Kidney glomerular epithelial cell (primary cell): Measurements from ENCODE around the gene MMD2.

Experiments used
- DNase-seq: peaks from one replicate; lab custom pipeline; 2025; lab: John Stamatoyannopoulos, UW

Gene MMD2

DNA sequence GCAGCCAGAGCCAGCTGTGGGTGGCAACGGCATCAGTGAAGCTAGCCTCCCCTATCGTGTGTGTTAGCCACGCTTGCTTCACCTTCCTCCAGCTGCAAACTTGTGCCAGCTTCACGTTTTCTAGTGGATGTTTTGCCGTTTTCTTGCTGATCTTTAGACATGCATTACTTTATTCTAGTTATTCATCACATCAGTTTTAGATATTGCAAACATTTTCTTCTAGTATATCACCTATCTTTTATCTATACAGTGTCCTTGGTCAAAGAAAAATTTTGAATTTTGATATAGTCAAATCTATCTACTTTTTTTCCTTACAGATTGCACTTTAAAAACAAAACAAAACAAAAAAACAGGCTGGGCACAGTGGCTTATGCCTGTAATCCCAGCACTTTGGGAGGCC lies 90.5 kb downstream of the MMD2 start:
- DNase-seq, result no peak

DNA sequence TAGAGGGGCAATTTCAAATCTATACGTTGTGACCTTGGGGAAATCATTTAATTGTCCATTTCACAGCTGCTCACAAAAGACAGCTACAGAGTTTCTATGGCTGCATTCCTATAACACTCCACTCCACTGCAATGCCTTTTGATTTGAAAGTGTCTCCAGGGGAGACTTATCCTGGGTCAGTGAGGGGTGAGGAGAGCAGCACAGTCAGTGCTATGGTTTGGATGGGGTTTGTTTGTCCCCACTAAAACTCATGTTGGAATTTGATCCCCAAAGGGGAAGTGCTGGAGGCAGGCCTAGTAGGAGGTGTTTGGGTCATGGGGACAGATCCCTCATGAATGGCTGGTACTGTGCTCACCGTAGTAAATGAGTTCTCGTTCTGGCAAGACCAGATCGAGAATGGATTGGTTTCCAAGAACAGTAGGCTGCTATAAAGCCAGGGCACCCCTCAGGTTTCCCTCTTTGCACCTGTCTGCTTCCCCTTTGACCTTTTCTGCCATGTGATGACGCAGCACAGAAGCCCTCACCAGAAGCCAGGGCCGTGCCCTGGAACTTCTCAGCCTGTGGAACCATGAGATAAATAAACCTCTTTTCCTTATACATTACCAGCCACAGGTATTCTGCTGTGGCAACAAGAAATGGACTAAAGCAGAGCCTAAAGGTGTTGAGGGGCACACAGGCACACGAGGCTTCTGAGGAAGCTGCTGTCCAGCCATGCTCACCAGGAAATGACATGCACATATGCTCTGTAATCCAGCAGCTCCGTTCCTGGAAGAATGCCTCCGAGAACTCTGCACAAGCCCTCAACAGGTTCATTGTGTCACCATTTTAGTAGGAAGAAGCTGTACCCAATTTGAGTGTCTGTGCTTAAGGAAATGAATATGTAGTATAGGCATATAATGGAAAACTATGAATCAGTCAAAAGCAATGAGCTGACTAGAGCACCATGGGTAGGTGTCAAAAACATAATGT lies 92.2 kb downstream of the MMD2 start:
- no peak for DNase-seq

- no peak for DNase-seq
These were observed 96.8 kb downstream of the MMD2 start for GRCh38 chr7:4862156-4862555.

GRCh38 chr7:4861673-4862072 lies 97.3 kb downstream of the MMD2 start, which contains the start of gene PAPOLB:
Gene PAPOLB, minus strand, starts transcription at chr7:4862030. Its CDS starts 220 bp downstream, at chr7:4861810.
- no peak for DNase-seq

DNA sequence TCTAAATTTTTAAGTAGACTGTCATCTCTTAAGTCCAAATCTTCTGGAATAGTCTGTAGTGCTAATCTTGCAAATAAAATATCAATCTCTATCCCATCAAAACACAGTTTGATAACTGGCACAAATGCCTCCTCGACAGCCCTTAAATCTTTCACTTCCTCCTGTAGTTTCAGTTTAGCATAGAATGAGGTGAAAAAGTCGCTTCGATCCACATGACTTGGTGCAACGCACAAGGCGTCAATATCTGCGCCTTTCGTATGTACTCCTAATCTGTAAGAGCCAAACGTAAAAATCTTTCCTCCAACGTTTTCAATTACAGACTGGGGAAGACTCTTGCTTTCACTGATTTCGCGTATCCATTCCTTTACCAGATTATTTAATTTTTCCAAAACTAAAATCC lies 97.8 kb downstream of the MMD2 start:
- no peak for DNase-seq

GRCh38 chr7:4857189-4857588 lies 101.8 kb downstream of the MMD2 start:
- DNase-seq, result no peak

DNA sequence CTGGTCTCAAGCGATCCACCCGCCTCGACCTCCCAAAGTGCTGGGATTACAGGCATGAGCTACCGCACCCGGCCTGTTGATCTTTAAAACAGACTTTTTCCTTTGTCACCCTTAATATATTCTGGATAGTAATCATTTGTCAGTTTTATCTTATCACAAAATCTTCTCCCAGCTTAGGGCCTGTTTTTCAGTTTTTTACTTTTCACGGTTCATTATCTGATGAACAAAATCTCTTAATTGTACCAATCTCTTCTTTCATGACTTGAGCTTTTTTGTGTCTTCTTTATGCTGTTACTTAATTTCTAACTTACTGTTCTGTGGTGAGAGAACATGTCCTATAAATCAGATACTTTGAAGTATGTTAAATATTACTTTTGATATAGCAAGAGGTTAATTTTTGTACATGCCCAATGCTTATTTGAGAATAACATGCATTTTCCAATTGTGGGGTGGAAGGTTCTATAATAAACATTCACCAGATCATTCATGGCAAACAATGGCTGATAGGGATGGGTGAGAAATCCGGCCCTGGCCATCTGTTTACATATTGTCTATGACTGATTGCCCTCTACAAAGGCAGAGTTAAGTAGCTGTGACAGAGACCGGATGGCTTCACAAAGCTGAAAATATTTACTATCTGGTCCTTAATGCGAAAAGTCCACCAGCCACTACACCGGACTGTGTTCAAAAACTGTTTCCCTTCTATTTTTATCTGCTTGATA lies 102.5 kb downstream of the MMD2 start:
- no peak for DNase-seq
